Esophagus muscularis mucosa (tissue), 4 donors: ENCODE results near the gene ADCY5.

Experiments used
- CTCF ChIP-seq, 3 experiments: fragments of 200-600 bp in 2 of 3; fragments of 450-650 bp in 1 of 3; sonication (generic) in 2 of 3; IDR thresholded peaks; one replicate each; pipeline ENCODE4 v1.5.1; 2017 to 2019; ENCODE audit warnings: antibody characterized with exemption in 3 of 3, mild to moderate bottlenecking in 2 of 3, moderate library complexity in 1 of 3
- EP300 ChIP-seq: sonication (generic); formaldehyde crosslinking; IDR thresholded peaks from one replicate; pipeline ENCODE4 v1.6.1; 2017; ENCODE audit warnings: antibody characterized with exemption
- POLR2A ChIP-seq: fragments of 450-650 bp; IDR thresholded peaks from one replicate; pipeline ENCODE4 v1.6.1; 2017; ENCODE audit warnings: antibody characterized with exemption, moderate library complexity, mild to moderate bottlenecking, low read depth

GRCh38 chr3:123267821-123268220 lies 181.1 kb downstream of the ADCY5 start:
- TF ChIP-seq CTCF (IDR thresholded peaks at IDR 0.05) (no peak), POLR2A (no peak), EP300 (no peak)
